ENCODE data around the gene RAPGEF5. TPM values are rescaled to one million over a fixed set of nuclear protein-coding genes. Genes with fewer than 3 reads are reported as not detected.
"Not testable (repeated sequence)": the region's sequence is repeated elsewhere in the genome, so short reads cannot be mapped to it uniquely, and the experiment has no call there.

The RAPGEF5 gene
- polyA plus RNA-seq, 6 donors from 2014 or later = 1.4 to 6.8 (median 3.0) TPM

- not testable (repeated sequence) for DNase-seq; H3K27ac Mint-ChIP-seq; ATAC-seq (ENCODE audit: low read depth in 2 of 2); H3K36me3 Mint-ChIP-seq; H3K9me3 Mint-ChIP-seq
- peaks cover 7 to 20% (median 17%) of the 10 kb centered on the region in 3 donors for H3K4me1 Mint-ChIP-seq
- peaks cover 31 to 54% (median 31%) of the 10 kb centered on the region in 3 donors for H3K27me3 Mint-ChIP-seq
- peak overlapping the region in 2 of 8 donors; percentile 22 to 93 for H3K4me3 Mint-ChIP-seq
Measured at GRCh38 chr7:22080219-22080618, 276.7 kb downstream of the RAPGEF5 start.

- peak overlapping the region in 1 of 8 donors; percentile 9 for H3K4me3 Mint-ChIP-seq
- not testable (repeated sequence) for H3K9me3 Mint-ChIP-seq; H3K36me3 Mint-ChIP-seq; ATAC-seq (ENCODE audit: low read depth in 2 of 2); DNase-seq; H3K27ac Mint-ChIP-seq
- H3K4me1 Mint-ChIP-seq = peaks cover 6 to 18% (median 15%) of the 10 kb centered on the region in 3 donors
- H3K27me3 Mint-ChIP-seq = peaks cover 31 to 54% (median 37%) of the 10 kb centered on the region in 3 donors
Measured at GRCh38 chr7:22078872-22079271, 278.1 kb downstream of the RAPGEF5 start.

- ATAC-seq (ENCODE audit: low read depth in 2 of 2) (no peak), DNase-seq (no peak)
- no peak overlapping the region for H3K27ac Mint-ChIP-seq
- peaks cover 23 to 46% (median 33%) of the 10 kb centered on the region in 3 donors for H3K27me3 Mint-ChIP-seq
- H3K9me3 Mint-ChIP-seq = peaks cover 0 to 5% (median 0%) of the 10 kb centered on the region in 7 donors
- no peak overlapping the region for H3K4me3 Mint-ChIP-seq
- no peaks in the 10 kb centered on the region for H3K4me1 Mint-ChIP-seq
- no peaks in the 10 kb centered on the region for H3K36me3 Mint-ChIP-seq
Measured at GRCh38 chr7:22075561-22075960, 281.4 kb downstream of the RAPGEF5 start.

- Mint-ChIP-seq H3K4me1 (no peaks in the 10 kb centered on the region), H3K27ac (no peak overlapping the region), H3K27me3 (peaks cover 17 to 39% (median 26%) of the 10 kb centered on the region in 3 donors), H3K4me3 (no peak overlapping the region), H3K36me3 (no peaks in the 10 kb centered on the region), H3K9me3 (peaks cover 0 to 5% (median 0%) of the 10 kb centered on the region in 7 donors)
- ATAC-seq (ENCODE audit: low read depth in 2 of 2) (no peak), DNase-seq (no peak)
Measured at GRCh38 chr7:22074897-22075296, 282.1 kb downstream of the RAPGEF5 start.

Other genes starting within 250 kb of the RAPGEF5 start
- 10 to 100 TPM in 5 of 6 donors, 1 to 10 TPM in 1; 5.3 to 37.3 (median 30.2) TPM for gene STEAP1B, start 143.0 kb upstream of the RAPGEF5 start, polyA plus RNA-seq (ENCODE audit: low read depth in 6 of 6)